HG03108 (cell line): Measurements from ENCODE around the gene FKBP5.
"Not testable (repeated sequence)": the region's sequence is repeated elsewhere in the genome, so short reads cannot be mapped to it uniquely, and the experiment has no call there.

Experiments used
- ATAC-seq: cut with Tn5 transposase; IDR thresholded peaks from one replicate; pipeline ENCODE4 v1.9.1; 2021; ENCODE audit warnings: moderate library complexity; ENCODE audit not compliant: unreplicated experiment

Gene FKBP5

GRCh38 chr6:35691027-35691824, 2.5 kb upstream of the FKBP5 start:
- no peak for ATAC-seq

GRCh38 chr6:35690484-35690883, 1.8 kb upstream of the FKBP5 start:
- no peak for ATAC-seq

- not testable (repeated sequence) for ATAC-seq
These were observed 1.3 kb upstream of the FKBP5 start for GRCh38 chr6:35690006-35690405.

GRCh38 chr6:35687658-35688604, 784 bp downstream of the FKBP5 start:
- ATAC-seq = peak; percentile 34

- no peak for ATAC-seq
These were observed 1.7 kb downstream of the FKBP5 start for GRCh38 chr6:35686873-35687555.

GRCh38 chr6:35686436-35686835, 2.3 kb downstream of the FKBP5 start:
- no peak for ATAC-seq

- ATAC-seq = no peak
These were observed 5.4 kb downstream of the FKBP5 start for GRCh38 chr6:35683267-35683666.

GRCh38 chr6:35681298-35681697, 7.4 kb downstream of the FKBP5 start:
- ATAC-seq = no peak

GRCh38 chr6:35679399-35679798, 9.3 kb downstream of the FKBP5 start:
- ATAC-seq = no peak

- no peak for ATAC-seq
These were observed 9.9 kb downstream of the FKBP5 start for GRCh38 chr6:35678814-35679213.

- no peak for ATAC-seq
These were observed 10.6 kb downstream of the FKBP5 start for GRCh38 chr6:35678021-35678654.

- no peak for ATAC-seq
These were observed 11.3 kb downstream of the FKBP5 start for GRCh38 chr6:35677456-35677855.

GRCh38 chr6:35675871-35676459, 12.8 kb downstream of the FKBP5 start:
- ATAC-seq = no peak

- no peak for ATAC-seq
These were observed 14.1 kb downstream of the FKBP5 start for GRCh38 chr6:35674594-35674993.

- no peak for ATAC-seq
These were observed 15.0 kb downstream of the FKBP5 start for GRCh38 chr6:35673755-35674154.

- not testable (repeated sequence) for ATAC-seq
These were observed 15.4 kb downstream of the FKBP5 start for GRCh38 chr6:35673284-35673666.

- not testable (repeated sequence) for ATAC-seq
These were observed 18.3 kb downstream of the FKBP5 start for GRCh38 chr6:35670453-35670852.

GRCh38 chr6:35669451-35670045, 19.2 kb downstream of the FKBP5 start:
- ATAC-seq = no peak

- no peak for ATAC-seq
These were observed 19.8 kb downstream of the FKBP5 start for GRCh38 chr6:35668744-35669450.
